KMS-11 (cell line): Measurements from ENCODE around the gene FAM13A.
"Not testable (repeated sequence)": the region's sequence is repeated elsewhere in the genome, so short reads cannot be mapped to it uniquely, and the experiment has no call there.

Experiments
- H2AFZ ChIP-seq: fragments of 200-600 bp; sonication (generic); 2 replicates; pipeline ENCODE4 v1.6.1; 2016; ENCODE audit warnings: antibody characterized with exemption, mixed run types, low read depth
- H3K27ac ChIP-seq: fragments of 200-600 bp; sonication (generic); 2 replicates; pipeline ENCODE4 v1.6.1; 2016; ENCODE audit warnings: mild to moderate bottlenecking, mixed run types
- H3K27me3 ChIP-seq: fragments of 200-600 bp; sonication (generic); 2 replicates; pipeline ENCODE4 v1.6.1; 2017; ENCODE audit warnings: mild to moderate bottlenecking, low read depth, mixed run types, moderate library complexity; ENCODE audit not compliant: insufficient read depth
- H3K36me3 ChIP-seq: fragments of 200-600 bp; sonication (generic); 2 replicates; pipeline ENCODE4 v1.6.1; 2017; ENCODE audit warnings: mild to moderate bottlenecking, mixed run types; ENCODE audit not compliant: insufficient read depth
- H3K4me1 ChIP-seq: fragments of 200-600 bp; sonication (generic); 2 replicates; pipeline ENCODE4 v1.6.1; 2016; ENCODE audit warnings: mild to moderate bottlenecking, low read depth, mixed run types; ENCODE audit not compliant: poor library complexity, severe bottlenecking
- H3K4me2 ChIP-seq: fragments of 200-600 bp; sonication (generic); 2 replicates; pipeline ENCODE4 v1.7.0; 2016; ENCODE audit warnings: mild to moderate bottlenecking, mixed run types
- H3K4me3 ChIP-seq: fragments of 200-600 bp; sonication (generic); IDR thresholded peaks from 2 replicates; pipeline ENCODE4 v1.6.1; 2017; ENCODE audit warnings: low read depth, low read length, mixed read lengths; ENCODE audit not compliant: insufficient read depth
- H3K79me2 ChIP-seq: fragments of 200-600 bp; sonication (generic); 2 replicates; pipeline ENCODE4 v1.6.1; 2016; ENCODE audit warnings: low read depth, mixed run types; ENCODE audit not compliant: insufficient read depth
- H3K9ac ChIP-seq: fragments of 200-600 bp; sonication (generic); 2 replicates; pipeline ENCODE4 v1.6.1; 2016; ENCODE audit warnings: mild to moderate bottlenecking, mixed run types
- H4K20me1 ChIP-seq: fragments of 200-600 bp; sonication (generic); 2 replicates; pipeline ENCODE4 v1.6.1; 2016; ENCODE audit warnings: mild to moderate bottlenecking, mixed run types; ENCODE audit not compliant: insufficient read depth
- CTCF ChIP-seq: fragments of 200-600 bp; sonication (generic); conservative IDR thresholded peaks from 2 replicates; pipeline ENCODE4 v1.6.1; 2017; ENCODE audit warnings: low read depth, mild to moderate bottlenecking, antibody characterized with exemption, low read length, moderate library complexity, mixed read lengths

FAM13A gene

GRCh38 chr4:88927420-88927819, 129.6 kb downstream of the FAM13A start:
- no peaks in the 10 kb centered on the region for H3K4me1 ChIP-seq
- no peak overlapping the region for H3K27ac ChIP-seq
- no peaks in the 10 kb centered on the region for H4K20me1 ChIP-seq
- H3K79me2 ChIP-seq = no peaks in the 10 kb centered on the region
- no peaks in the 10 kb centered on the region for H3K36me3 ChIP-seq
- no peak overlapping the region for H3K9ac ChIP-seq
- no peak overlapping the region for H2AFZ ChIP-seq
- no peak for TF ChIP-seq CTCF
- no peak overlapping the region for H3K4me2 ChIP-seq
- H3K27me3 ChIP-seq = no peaks in the 10 kb centered on the region
- H3K4me3 ChIP-seq = no peak overlapping the region

GRCh38 chr4:88919056-88919455, 137.9 kb downstream of the FAM13A start:
- H4K20me1 ChIP-seq = no peaks in the 10 kb centered on the region
- no peaks in the 10 kb centered on the region for H3K36me3 ChIP-seq
- H3K27ac ChIP-seq = no peak overlapping the region
- no peak for TF ChIP-seq CTCF
- H3K9ac ChIP-seq = no peak overlapping the region
- H2AFZ ChIP-seq = no peak overlapping the region
- H3K27me3 ChIP-seq = no peaks in the 10 kb centered on the region
- H3K4me1 ChIP-seq = no peaks in the 10 kb centered on the region
- no peak overlapping the region for H3K4me2 ChIP-seq
- H3K4me3 ChIP-seq = no peak overlapping the region
- no peaks in the 10 kb centered on the region for H3K79me2 ChIP-seq

- H3K27me3 ChIP-seq, H3K4me3 ChIP-seq, H4K20me1 ChIP-seq, H3K4me2 ChIP-seq, H3K27ac ChIP-seq, H3K4me1 ChIP-seq, H3K79me2 ChIP-seq, H3K9ac ChIP-seq, H2AFZ ChIP-seq, H3K36me3 ChIP-seq: not testable (repeated sequence)
Measured at GRCh38 chr4:88913181-88913580, 143.8 kb downstream of the FAM13A start.

- Histone ChIP-seq H3K4me2 (no peak overlapping the region), H3K27ac (no peak overlapping the region), H3K4me3 (no peak overlapping the region), H3K27me3 (no peaks in the 10 kb centered on the region), H4K20me1 (no peaks in the 10 kb centered on the region), H3K36me3 (no peaks in the 10 kb centered on the region), H2AFZ (no peak overlapping the region), H3K4me1 (no peaks in the 10 kb centered on the region), H3K79me2 (no peaks in the 10 kb centered on the region), H3K9ac (no peak overlapping the region)
- TF ChIP-seq CTCF = no peak
Measured at GRCh38 chr4:88911246-88912212, 145.5 kb downstream of the FAM13A start.

GRCh38 chr4:88910101-88910500, 146.9 kb downstream of the FAM13A start:
- Histone ChIP-seq H2AFZ (no peak overlapping the region), H4K20me1 (no peaks in the 10 kb centered on the region), H3K79me2 (no peaks in the 10 kb centered on the region), H3K27ac (no peak overlapping the region), H3K27me3 (no peaks in the 10 kb centered on the region), H3K36me3 (no peaks in the 10 kb centered on the region), H3K4me3 (no peak overlapping the region), H3K4me1 (no peaks in the 10 kb centered on the region), H3K9ac (no peak overlapping the region), H3K4me2 (no peak overlapping the region)
- no peak for TF ChIP-seq CTCF
